ENCODE results near the gene KRTAP4-2. TPM values are rescaled to one million over a fixed set of nuclear protein-coding genes. Genes with fewer than 3 reads are reported as not detected.

The KRTAP4-2 gene
- total and polyA plus RNA-seq, 2 experiments from 2014 or later, result not detected

GRCh38 chr17:41178341-41178740 is 320 bp upstream of the KRTAP4-2 start:
- 94% methylated on average over 3 of the region's 3 CpGs for WGBS (ENCODE audit: low lambda C conversion rate, missing lambda C conversion rate)
- Histone ChIP-seq H3K9me2 (replicated peaks; ENCODE audit: insufficient read depth) (no peaks in the 10 kb centered on the region), H2AFZ (no peak overlapping the region), H3K4me1 (ENCODE audit: insufficient read depth) (peaks cover 3% of the 10 kb centered on the region), H3K36me3 (replicated peaks; ENCODE audit: insufficient read depth, low read depth) (no peaks in the 10 kb centered on the region), H3K9me3 (ENCODE audit: low read depth) (no peaks in the 10 kb centered on the region), H4K20me1 (ENCODE audit: insufficient read depth, poor library complexity, severe bottlenecking) (no peaks in the 10 kb centered on the region), H3K4me3 (no peak overlapping the region), H3K79me2 (no peaks in the 10 kb centered on the region), H3K27me3 (peaks cover 20% of the 10 kb centered on the region), H3K27ac (no peak overlapping the region), H3K4me2 (no peak overlapping the region)
- DNase-seq (ENCODE audit: low spot score), result no peak
- no peak for TF ChIP-seq EZH2phosphoT487 (IDR thresholded peaks at IDR 0.05; ENCODE audit: low read depth, severe bottlenecking, unreplicated experiment)
- no peak for TF ChIP-seq EZH2 (IDR thresholded peaks at IDR 0.05; ENCODE audit: borderline replicate concordance)
- no peak for TF ChIP-seq CTCF (IDR thresholded peaks at IDR 0.05; ENCODE audit: poor library complexity)

GRCh38 chr17:41176744-41177387 is 1.2 kb downstream of the KRTAP4-2 start:
- Histone ChIP-seq H2AFZ (no peak overlapping the region), H3K4me3 (no peak overlapping the region), H4K20me1 (ENCODE audit: insufficient read depth, poor library complexity, severe bottlenecking) (no peaks in the 10 kb centered on the region), H3K27ac (no peak overlapping the region), H3K79me2 (no peaks in the 10 kb centered on the region), H3K4me1 (ENCODE audit: insufficient read depth) (no peaks in the 10 kb centered on the region), H3K27me3 (peaks cover 20% of the 10 kb centered on the region), H3K4me2 (no peak overlapping the region), H3K9me2 (replicated peaks; ENCODE audit: insufficient read depth) (no peaks in the 10 kb centered on the region), H3K9me3 (ENCODE audit: low read depth) (no peaks in the 10 kb centered on the region), H3K36me3 (replicated peaks; ENCODE audit: insufficient read depth, low read depth) (no peaks in the 10 kb centered on the region)
- TF ChIP-seq EZH2phosphoT487 (IDR thresholded peaks at IDR 0.05; ENCODE audit: low read depth, severe bottlenecking, unreplicated experiment), result no peak
- no peak for TF ChIP-seq CTCF (IDR thresholded peaks at IDR 0.05; ENCODE audit: poor library complexity)
- DNase-seq (ENCODE audit: low spot score), result no peak
- 90% methylated on average over 3 of the region's 3 CpGs for WGBS (ENCODE audit: low lambda C conversion rate, missing lambda C conversion rate)

GRCh38 chr17:41171886-41172285 is 6.1 kb downstream of the KRTAP4-2 start:
- DNase-seq (ENCODE audit: low spot score), result no peak
- Histone ChIP-seq H3K9me3 (ENCODE audit: low read depth) (no peaks in the 10 kb centered on the region), H3K4me3 (no peak overlapping the region), H3K27me3 (peaks cover 12% of the 10 kb centered on the region), H3K36me3 (replicated peaks; ENCODE audit: insufficient read depth, low read depth) (no peaks in the 10 kb centered on the region), H2AFZ (no peak overlapping the region), H3K4me1 (ENCODE audit: insufficient read depth) (no peaks in the 10 kb centered on the region), H3K9me2 (replicated peaks; ENCODE audit: insufficient read depth) (no peaks in the 10 kb centered on the region), H3K4me2 (no peak overlapping the region), H3K27ac (no peak overlapping the region), H4K20me1 (ENCODE audit: insufficient read depth, poor library complexity, severe bottlenecking) (no peaks in the 10 kb centered on the region), H3K79me2 (no peaks in the 10 kb centered on the region)
- TF ChIP-seq CTCF (IDR thresholded peaks at IDR 0.05; ENCODE audit: poor library complexity) (no peak), EZH2phosphoT487 (IDR thresholded peaks at IDR 0.05; ENCODE audit: low read depth, severe bottlenecking, unreplicated experiment) (no peak), EZH2 (IDR thresholded peaks at IDR 0.05; ENCODE audit: borderline replicate concordance) (no peak)
- WGBS (ENCODE audit: low lambda C conversion rate, missing lambda C conversion rate), result 90% methylated on average over 2 of the region's 2 CpGs
